Retinal pigment epithelial cell (primary cell): Measurements from ENCODE around the gene SIDT1.

Experiments
- DNase-seq: peaks from one replicate; pipeline ENCODE4 v3.0.0-alpha.2; 2010; ENCODE audit warnings: low read depth
- H3K4me3 ChIP-seq: 2 replicates; pipeline ENCODE4 v1.5.1; 2011; ENCODE audit warnings: mild to moderate bottlenecking, low read length, control low read depth, moderate library complexity
- CTCF ChIP-seq: conservative IDR thresholded peaks from 2 replicates; pipeline ENCODE4 v1.5.1; 2011; ENCODE audit warnings: low read depth, low read length, control low read depth, inconsistent platforms

Gene SIDT1

GRCh38 chr3:113531826-113532697 is at the start of gene SIDT1:
TSS of gene SIDT1 (plus strand) at chr3:113532555. CDS start at chr3:113533022, 467 bp downstream.
- peak within 1 kb of the TSS; percentile 59 for H3K4me3 ChIP-seq
- DNase-seq = no peak
- no peak for TF ChIP-seq CTCF

GRCh38 chr3:113485161-113485609 is 47.2 kb upstream of the SIDT1 start:
- no peak for TF ChIP-seq CTCF
- no peak overlapping the region for H3K4me3 ChIP-seq
- no peak for DNase-seq

DNA sequence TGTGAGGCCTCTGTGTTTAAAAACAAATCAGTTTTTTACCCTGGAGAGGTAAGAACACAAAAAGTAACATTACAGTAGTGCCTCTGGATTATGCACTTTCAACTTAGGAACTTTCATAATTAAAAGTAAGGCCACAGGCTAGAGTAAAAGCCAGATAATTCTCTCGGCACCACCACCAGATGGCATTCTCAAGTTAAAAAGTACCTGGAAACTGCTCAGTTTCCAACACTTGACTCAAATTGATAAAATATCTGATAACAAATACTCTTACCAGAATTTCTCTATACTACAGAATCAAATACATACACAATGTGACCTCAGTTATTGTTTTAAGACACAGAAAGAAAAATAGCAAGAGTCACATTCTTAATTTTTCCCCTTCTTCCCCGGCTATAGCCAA is 37.3 kb upstream of the SIDT1 start:
- DNase-seq = no peak
- peak; percentile 59 for TF ChIP-seq CTCF
- H3K4me3 ChIP-seq = no peak overlapping the region

DNA sequence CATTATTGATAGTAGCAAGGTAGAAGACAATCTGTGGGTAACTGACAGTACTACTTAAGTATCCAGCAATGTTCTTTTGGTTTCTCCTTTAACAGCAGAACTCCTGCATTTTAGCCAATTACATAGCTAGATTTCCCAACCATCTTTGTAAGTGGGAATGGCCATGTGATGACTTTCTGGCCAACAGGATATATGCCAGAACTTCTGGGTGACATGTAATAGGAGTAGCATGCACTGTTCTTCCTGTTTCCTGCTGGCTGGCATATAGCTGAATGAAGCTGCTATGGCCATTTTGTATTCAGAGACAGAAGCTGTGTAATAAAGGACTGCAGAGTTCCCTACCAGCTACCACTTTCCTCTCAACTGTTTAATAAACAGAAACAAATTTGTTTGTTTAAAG is 35.4 kb upstream of the SIDT1 start:
- TF ChIP-seq CTCF = no peak
- no peak for DNase-seq
- H3K4me3 ChIP-seq = no peak overlapping the region

- H3K4me3 ChIP-seq = no peak overlapping the region
- DNase-seq = peak; percentile 68
- no peak for TF ChIP-seq CTCF
Observed at GRCh38 chr3:113498221-113499005, 33.9 kb upstream of the SIDT1 start.

DNA sequence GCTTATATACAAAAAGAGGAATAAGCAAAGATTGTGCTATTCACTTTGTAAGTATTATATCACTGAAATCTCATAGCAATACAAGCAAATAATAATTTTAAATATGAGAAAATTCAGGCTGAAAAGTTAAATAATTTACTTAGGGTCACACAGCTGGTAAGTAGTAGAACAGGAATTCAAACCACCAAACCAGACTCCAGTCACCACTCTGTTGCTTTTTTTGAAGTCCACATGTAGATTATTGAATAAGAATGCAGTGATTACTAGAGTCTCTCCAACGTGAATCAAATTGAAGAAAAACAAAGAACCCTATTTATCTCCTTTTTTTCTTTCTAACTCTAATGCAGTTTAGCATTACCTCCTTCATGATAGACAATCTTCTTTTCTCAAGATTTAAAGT is 33.3 kb upstream of the SIDT1 start:
- no peak overlapping the region for H3K4me3 ChIP-seq
- DNase-seq = no peak
- no peak for TF ChIP-seq CTCF

DNA sequence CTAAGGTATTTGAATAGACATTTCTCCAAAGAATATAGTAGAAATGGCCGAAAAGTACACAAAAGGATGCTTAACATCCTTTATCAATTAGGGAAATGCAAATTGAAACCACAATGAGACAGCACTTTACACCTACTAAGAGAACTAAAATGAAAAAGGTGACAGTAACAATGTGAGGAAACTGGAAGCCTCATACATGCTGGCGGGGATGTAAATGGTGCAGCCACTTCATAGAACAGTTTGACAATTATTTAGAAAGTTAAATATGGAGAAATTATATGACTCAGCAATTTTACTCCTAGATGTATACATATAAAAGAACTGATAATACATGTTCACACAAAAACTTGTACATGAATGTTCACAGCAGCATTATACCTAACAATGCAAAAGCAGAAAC is 30.8 kb upstream of the SIDT1 start:
- no peak for DNase-seq
- no peak for TF ChIP-seq CTCF
- no peak overlapping the region for H3K4me3 ChIP-seq
